Mesenchymal stem cell (in vitro differentiated cells and primary cell): ENCODE measurements around the gene TRIM33.

Source experiments
- DNase-seq: peaks from one replicate; pipeline ENCODE4 v3.0.0-alpha.2; 2013
- H2AFZ ChIP-seq: one replicate; pipeline ENCODE4 v1.6.1; 2013; ENCODE audit warnings: low read depth, mild to moderate bottlenecking, control low read depth, inconsistent platforms, low read length, moderate library complexity
- H2AK5ac ChIP-seq: 2 replicates; pipeline ENCODE4 v1.6.1; 2013; ENCODE audit warnings: low read length, moderate library complexity, mild to moderate bottlenecking, inconsistent platforms; ENCODE audit not compliant: severe bottlenecking
- H2BK120ac ChIP-seq: one replicate; pipeline ENCODE4 v1.6.1; 2013; ENCODE audit warnings: low read depth, mild to moderate bottlenecking, inconsistent platforms, low read length, moderate library complexity
- H2BK12ac ChIP-seq, 2 experiments: one replicate each; pipeline ENCODE4 v1.6.1; 2013; ENCODE audit warnings: inconsistent platforms in 2 of 2, low read length in 2 of 2, mild to moderate bottlenecking in 2 of 2, moderate library complexity in 2 of 2, control low read depth in 1 of 2
- H2BK15ac ChIP-seq: one replicate; pipeline ENCODE4 v1.6.1; 2013; ENCODE audit warnings: mild to moderate bottlenecking, low read depth, inconsistent platforms; ENCODE audit not compliant: poor library complexity, severe bottlenecking
- H2BK5ac ChIP-seq: 2 replicates; pipeline ENCODE4 v1.6.1; 2013; ENCODE audit warnings: low read depth, mild to moderate bottlenecking, low read length, control low read depth, inconsistent platforms; ENCODE audit not compliant: poor library complexity, severe bottlenecking
- H3K14ac ChIP-seq, 2 experiments: one replicate each; pipeline ENCODE4 v1.6.1; 2013; ENCODE audit warnings: inconsistent platforms in 2 of 2, low read length in 2 of 2, control low read depth in 1 of 2, mild to moderate bottlenecking in 1 of 2, moderate library complexity in 1 of 2
- H3K18ac ChIP-seq, 2 experiments: one replicate each; pipeline ENCODE4 v1.6.1; 2013; ENCODE audit warnings: inconsistent platforms in 2 of 2, low read length in 2 of 2, control low read depth in 1 of 2, low read depth in 1 of 2, mild to moderate bottlenecking in 1 of 2
- H3K23ac ChIP-seq, 2 experiments: one replicate each; pipeline ENCODE4 v1.6.1; 2013; ENCODE audit warnings: inconsistent platforms in 2 of 2, low read length in 2 of 2, mild to moderate bottlenecking in 2 of 2, moderate library complexity in 2 of 2, control low read depth in 1 of 2
- H3K27ac ChIP-seq: 2 replicates; pipeline ENCODE4 v1.5.1; 2013; ENCODE audit warnings: mild to moderate bottlenecking, moderate library complexity, low read length, control low read depth, inconsistent platforms; ENCODE audit not compliant: poor library complexity, severe bottlenecking
- H3K27me3 ChIP-seq, 2 experiments: 2 replicates each; pipeline versions ENCODE4 v1.6.1 to v1.7.0; 2013; ENCODE audit warnings: low read length in 2 of 2, mild to moderate bottlenecking in 2 of 2, moderate library complexity in 2 of 2, control low read depth in 1 of 2, inconsistent platforms in 1 of 2; ENCODE audit not compliant: control insufficient read depth in 1 of 2, insufficient read depth in 1 of 2
- H3K36me3 ChIP-seq, 2 experiments: 2 replicates each; pipeline versions ENCODE4 v1.6.1 to v1.7.0; 2013; ENCODE audit warnings: low read length in 2 of 2, control low read depth in 1 of 2, inconsistent platforms in 1 of 2, low read depth in 1 of 2, mild to moderate bottlenecking in 1 of 2; ENCODE audit not compliant: insufficient read depth in 2 of 2, control insufficient read depth in 1 of 2
- H3K4ac ChIP-seq, 2 experiments: one replicate each; pipeline ENCODE4 v1.6.1; 2013; ENCODE audit warnings: inconsistent platforms in 2 of 2, low read length in 2 of 2, mild to moderate bottlenecking in 2 of 2, moderate library complexity in 2 of 2, control low read depth in 1 of 2, low read depth in 1 of 2
- H3K4me1 ChIP-seq: 2 replicates; pipeline ENCODE4 v1.6.1; 2013; ENCODE audit warnings: low read depth, low read length, control low read depth; ENCODE audit not compliant: control insufficient read depth, insufficient read depth
- H3K4me2 ChIP-seq: 2 replicates; pipeline ENCODE4 v1.6.1; 2013; ENCODE audit warnings: low read length, mild to moderate bottlenecking, inconsistent platforms; ENCODE audit not compliant: poor library complexity, severe bottlenecking
- H3K4me3 ChIP-seq, 2 experiments: 2 replicates each; pipeline versions ENCODE4 v1.5.1 to v1.7.0; 2013; ENCODE audit warnings: low read length in 2 of 2, mild to moderate bottlenecking in 2 of 2, control low read depth in 1 of 2, low read depth in 1 of 2; ENCODE audit not compliant: insufficient read depth in 1 of 2
- H3K79me1 ChIP-seq: replicated peaks from 2 replicates; pipeline ENCODE4 v1.6.1; 2013; ENCODE audit warnings: mild to moderate bottlenecking, control low read depth, low read length, inconsistent platforms; ENCODE audit not compliant: poor library complexity, severe bottlenecking
- H3K9ac ChIP-seq: 2 replicates; pipeline ENCODE4 v1.7.0; 2013; ENCODE audit warnings: mild to moderate bottlenecking, low read length, moderate library complexity
- H3K9me3 ChIP-seq: 2 replicates; pipeline ENCODE4 v1.7.0; 2013; ENCODE audit warnings: mild to moderate bottlenecking, low read length; ENCODE audit not compliant: control insufficient read depth
- H4K8ac ChIP-seq: one replicate; pipeline ENCODE4 v1.6.1; 2013; ENCODE audit warnings: inconsistent platforms, mild to moderate bottlenecking, low read length, moderate library complexity
- H4K91ac ChIP-seq: one replicate; pipeline ENCODE4 v1.6.1; 2013; ENCODE audit warnings: mild to moderate bottlenecking, low read length, inconsistent platforms
- WGBS: methylation state at CpG from one replicate; pipeline ENCODE4 v1.1.7; 2013; ENCODE audit warnings: mixed read lengths; 5-methylcytosine and 5-hydroxymethylcytosine counted together

The TRIM33 gene

GRCh38 chr1:114350731-114351445 lies 160.1 kb downstream of the TRIM33 start:
- no peak for DNase-seq
- no peak overlapping the region for H2BK15ac ChIP-seq
- 87% methylated on average over 10 of the region's 10 CpGs for WGBS
- no peak overlapping the region for H4K8ac ChIP-seq
- H3K79me1 ChIP-seq: no peaks in the 10 kb centered on the region
- peaks cover 8% of the 10 kb centered on the region for H3K4me1 ChIP-seq
- no peak overlapping the region for H4K91ac ChIP-seq
- no peak overlapping the region for H3K4ac ChIP-seq
- H3K27me3 ChIP-seq: peaks cover 16 to 26% of the 10 kb centered on the region in 2 experiments
- H3K18ac ChIP-seq: no peak overlapping the region
- H3K27ac ChIP-seq: no peak overlapping the region
- no peak overlapping the region for H3K4me2 ChIP-seq
- H3K36me3 ChIP-seq: no peaks in the 10 kb centered on the region
- H2AK5ac ChIP-seq: no peak overlapping the region
- H2BK5ac ChIP-seq: no peak overlapping the region
- no peak overlapping the region for H2BK12ac ChIP-seq
- no peak overlapping the region for H3K9ac ChIP-seq
- no peak overlapping the region for H3K23ac ChIP-seq
- H3K14ac ChIP-seq: no peak overlapping the region
- no peak overlapping the region for H3K4me3 ChIP-seq
- H3K9me3 ChIP-seq: no peaks in the 10 kb centered on the region
- H2BK120ac ChIP-seq: no peak overlapping the region
- H2AFZ ChIP-seq: no peak overlapping the region

GRCh38 chr1:114349891-114350605 lies 161.0 kb downstream of the TRIM33 start:
- Histone ChIP-seq H2BK12ac (no peak overlapping the region), H3K9ac (no peak overlapping the region), H2AK5ac (no peak overlapping the region), H3K79me1 (no peaks in the 10 kb centered on the region), H4K91ac (no peak overlapping the region), H2AFZ (no peak overlapping the region), H2BK5ac (no peak overlapping the region), H3K14ac (no peak overlapping the region), H3K4me1 (peaks cover 8% of the 10 kb centered on the region), H3K27me3 (peaks cover 16 to 26% of the 10 kb centered on the region in 2 experiments), H4K8ac (no peak overlapping the region), H3K4me2 (no peak overlapping the region), H3K23ac (no peak overlapping the region), H3K18ac (no peak overlapping the region), H2BK15ac (no peak overlapping the region), H3K4me3 (no peak overlapping the region), H3K4ac (no peak overlapping the region), H3K9me3 (no peaks in the 10 kb centered on the region), H2BK120ac (no peak overlapping the region), H3K27ac (no peak overlapping the region), H3K36me3 (no peaks in the 10 kb centered on the region)
- 86% methylated on average over 14 of the region's 14 CpGs for WGBS
- DNase-seq: no peak

- H2AFZ ChIP-seq: no peak overlapping the region
- 96% methylated on average over 7 of the region's 9 CpGs for WGBS
- no peak overlapping the region for H2BK5ac ChIP-seq
- H3K36me3 ChIP-seq: no peaks in the 10 kb centered on the region
- no peak overlapping the region for H3K27ac ChIP-seq
- H3K23ac ChIP-seq: no peak overlapping the region
- H3K4me3 ChIP-seq: no peak overlapping the region
- H3K4me2 ChIP-seq: no peak overlapping the region
- peaks cover 7% of the 10 kb centered on the region for H3K4me1 ChIP-seq
- peaks cover 13 to 25% of the 10 kb centered on the region in 2 experiments for H3K27me3 ChIP-seq
- H2BK15ac ChIP-seq: no peak overlapping the region
- H4K8ac ChIP-seq: no peak overlapping the region
- H3K14ac ChIP-seq: no peak overlapping the region
- H3K9ac ChIP-seq: no peak overlapping the region
- H3K9me3 ChIP-seq: no peaks in the 10 kb centered on the region
- no peak overlapping the region for H3K4ac ChIP-seq
- no peak overlapping the region for H2BK120ac ChIP-seq
- H2AK5ac ChIP-seq: no peak overlapping the region
- H3K79me1 ChIP-seq: no peaks in the 10 kb centered on the region
- no peak overlapping the region for H4K91ac ChIP-seq
- no peak overlapping the region for H3K18ac ChIP-seq
- no peak overlapping the region for H2BK12ac ChIP-seq
- no peak for DNase-seq
Measured at GRCh38 chr1:114347431-114348209, 163.4 kb downstream of the TRIM33 start.
